Neural cell (in vitro differentiated cells): ENCODE data around the gene FCER2. TPM values are rescaled to one million over a fixed set of nuclear protein-coding genes. Genes with fewer than 3 reads are reported as not detected.

Experiments used
- H2AFZ ChIP-seq: fragments of 200-600, 300-800 bp; sonication (generic), shearing (Covaris generic); 2 replicates; pipeline ENCODE4 v1.6.0; 2014; ENCODE audit warnings: low read depth, mild to moderate bottlenecking, antibody characterized with exemption, low read length, moderate library complexity
- H3F3A ChIP-seq: fragments of 200-600 bp; shearing (Covaris generic); 2 replicates; pipeline ENCODE4 v1.6.1; 2016; ENCODE audit warnings: mild to moderate bottlenecking, moderate library complexity, mixed read lengths, antibody characterized with exemption, low read length; ENCODE audit not compliant: insufficient read depth, poor library complexity, severe bottlenecking
- H3K27ac ChIP-seq: fragments of 200-600, 300-800 bp; sonication (generic), shearing (Covaris generic); 2 replicates; pipeline ENCODE4 v1.5.1; 2014; ENCODE audit warnings: mild to moderate bottlenecking, low read length, moderate library complexity
- H3K27me3 ChIP-seq: fragments of 300-800, 200-600 bp; sonication (generic), shearing (Covaris generic); 2 replicates; pipeline ENCODE4 v1.6.0; 2014; ENCODE audit warnings: mild to moderate bottlenecking, low read depth, low read length, moderate library complexity; ENCODE audit not compliant: insufficient read depth
- H3K36me3 ChIP-seq: fragments of 300-800, 200-600 bp; sonication (generic), shearing (Covaris generic); 2 replicates; pipeline ENCODE4 v1.5.1; 2014; ENCODE audit warnings: mild to moderate bottlenecking, antibody characterized with exemption, low read length, moderate library complexity; ENCODE audit not compliant: insufficient read depth
- H3K4me2 ChIP-seq: fragments of 300-800, 200-600 bp; sonication (generic), shearing (Covaris generic); 2 replicates; pipeline ENCODE4 v1.6.0; 2014; ENCODE audit warnings: mild to moderate bottlenecking, low read length
- H3K4me3 ChIP-seq: fragments of 300-800, 200-600 bp; sonication (generic), shearing (Covaris generic); 2 replicates; pipeline ENCODE4 v1.5.1; 2014; ENCODE audit warnings: mild to moderate bottlenecking, low read length, moderate library complexity
- H3K79me2 ChIP-seq: fragments of 200-600 bp; shearing (Covaris generic); replicated peaks from 2 replicates; pipeline ENCODE4 v1.6.0; 2014; ENCODE audit warnings: mild to moderate bottlenecking, low read length, moderate library complexity; ENCODE audit not compliant: insufficient read depth
- H3K9ac ChIP-seq: fragments of 300-800, 200-600 bp; sonication (generic), shearing (Covaris generic); 2 replicates; pipeline ENCODE4 v1.6.1; 2016; ENCODE audit warnings: mild to moderate bottlenecking, low read length, mixed read lengths
- H3K9me2 ChIP-seq: fragments of 200-600 bp; shearing (Covaris generic); 2 replicates; pipeline ENCODE4 v1.6.1; 2016; ENCODE audit warnings: mild to moderate bottlenecking, low read length, mixed read lengths; ENCODE audit not compliant: insufficient read depth
- H3K9me3 ChIP-seq: fragments of 200-600, 300-800 bp; sonication (generic), shearing (Covaris generic); 2 replicates; pipeline ENCODE4 v1.6.1; 2016; ENCODE audit warnings: mild to moderate bottlenecking, mixed run types, low read length, moderate library complexity, mixed read lengths
- H4K20me1 ChIP-seq: fragments of 200-600 bp; shearing (Covaris generic); 2 replicates; pipeline ENCODE4 v1.6.1; 2016; ENCODE audit warnings: mild to moderate bottlenecking, mixed run types; ENCODE audit not compliant: insufficient read depth
- CTCF ChIP-seq: fragments of 450-650 bp; IDR thresholded peaks from 2 replicates; pipeline ENCODE4 v1.5.1; 2014; ENCODE audit warnings: antibody characterized with exemption, mild to moderate bottlenecking, moderate library complexity; ENCODE audit not compliant: poor library complexity, severe bottlenecking
- EP300 ChIP-seq: fragments of 450-650 bp; conservative IDR thresholded peaks from 2 replicates; pipeline ENCODE4 v1.6.1; 2014; ENCODE audit warnings: antibody characterized with exemption, mild to moderate bottlenecking, moderate library complexity; ENCODE audit not compliant: poor library complexity, severe bottlenecking
- EZH2 ChIP-seq: fragments of 200-600, 300-800 bp; shearing (Covaris generic), sonication (generic); IDR thresholded peaks from 2 replicates; pipeline ENCODE4 v1.6.1; 2014; ENCODE audit warnings: antibody characterized with exemption, low read length, borderline replicate concordance, mild to moderate bottlenecking; ENCODE audit not compliant: insufficient read depth, poor library complexity, severe bottlenecking
- MXI1 ChIP-seq: fragments of 450-650 bp; conservative IDR thresholded peaks from 2 replicates; pipeline ENCODE4 v1.6.1; 2014; ENCODE audit warnings: antibody characterized with exemption, mild to moderate bottlenecking; ENCODE audit not compliant: poor library complexity, severe bottlenecking
- POLR2AphosphoS5 ChIP-seq: IDR thresholded peaks from 2 replicates; pipeline ENCODE4 v1.6.1; 2012
- RAD21 ChIP-seq: fragments of 450-650 bp; conservative IDR thresholded peaks from 2 replicates; pipeline ENCODE4 v1.6.1; 2014; ENCODE audit warnings: antibody characterized with exemption, mild to moderate bottlenecking, moderate library complexity
- SMC3 ChIP-seq: fragments of 450-650 bp; conservative IDR thresholded peaks from 2 replicates; pipeline ENCODE4 v1.6.1; 2014; ENCODE audit warnings: antibody characterized with exemption, mild to moderate bottlenecking, moderate library complexity; ENCODE audit not compliant: poor library complexity
- TAF1 ChIP-seq: IDR thresholded peaks from 2 replicates; pipeline ENCODE4 v1.6.1; 2012; ENCODE audit warnings: low read depth
- polyA plus RNA-seq: library from polyadenylated mRNA; depleted of rRNA; stranded (reverse); fragments of >200 nt; gene quantifications from 2 replicates; pipeline ENCODE4 v1.2.3, GENCODE V29; 2014
- TF ChIP-seq, protein P1 (sequence below): IDR thresholded peaks from 2 replicates; pipeline ENCODE4 v1.6.1; 2012; ENCODE audit warnings: borderline replicate concordance

The FCER2 gene
- polyA plus RNA-seq, 1 donor from 2014 or later: not detected

DNA sequence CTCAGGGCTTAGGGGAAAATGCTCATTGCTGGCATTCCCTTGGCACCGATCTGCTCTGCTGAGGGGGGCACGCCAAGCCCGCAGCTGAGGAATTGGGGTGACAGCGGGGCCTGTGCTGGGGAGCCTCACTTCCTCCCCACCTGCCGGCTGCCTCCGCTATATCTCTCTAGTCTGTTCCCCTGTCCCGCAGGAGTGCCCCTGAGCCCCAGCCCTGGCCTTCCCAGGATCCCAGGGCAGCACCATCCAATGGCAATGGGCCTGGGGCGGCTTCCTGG, 55.6 kb downstream of the FCER2 start:
- H3K27ac ChIP-seq: no peak overlapping the region
- H3K9me2 ChIP-seq: no peaks in the 10 kb centered on the region
- H3K36me3 ChIP-seq: no peaks in the 10 kb centered on the region
- TF ChIP-seq RAD21 (no peak), TAF1 (no peak), SMC3 (no peak), CTCF (no peak), MXI1 (no peak), POLR2AphosphoS5 (no peak), EP300 (no peak), EZH2 (no peak)
- TF ChIP-seq, protein P1, sequence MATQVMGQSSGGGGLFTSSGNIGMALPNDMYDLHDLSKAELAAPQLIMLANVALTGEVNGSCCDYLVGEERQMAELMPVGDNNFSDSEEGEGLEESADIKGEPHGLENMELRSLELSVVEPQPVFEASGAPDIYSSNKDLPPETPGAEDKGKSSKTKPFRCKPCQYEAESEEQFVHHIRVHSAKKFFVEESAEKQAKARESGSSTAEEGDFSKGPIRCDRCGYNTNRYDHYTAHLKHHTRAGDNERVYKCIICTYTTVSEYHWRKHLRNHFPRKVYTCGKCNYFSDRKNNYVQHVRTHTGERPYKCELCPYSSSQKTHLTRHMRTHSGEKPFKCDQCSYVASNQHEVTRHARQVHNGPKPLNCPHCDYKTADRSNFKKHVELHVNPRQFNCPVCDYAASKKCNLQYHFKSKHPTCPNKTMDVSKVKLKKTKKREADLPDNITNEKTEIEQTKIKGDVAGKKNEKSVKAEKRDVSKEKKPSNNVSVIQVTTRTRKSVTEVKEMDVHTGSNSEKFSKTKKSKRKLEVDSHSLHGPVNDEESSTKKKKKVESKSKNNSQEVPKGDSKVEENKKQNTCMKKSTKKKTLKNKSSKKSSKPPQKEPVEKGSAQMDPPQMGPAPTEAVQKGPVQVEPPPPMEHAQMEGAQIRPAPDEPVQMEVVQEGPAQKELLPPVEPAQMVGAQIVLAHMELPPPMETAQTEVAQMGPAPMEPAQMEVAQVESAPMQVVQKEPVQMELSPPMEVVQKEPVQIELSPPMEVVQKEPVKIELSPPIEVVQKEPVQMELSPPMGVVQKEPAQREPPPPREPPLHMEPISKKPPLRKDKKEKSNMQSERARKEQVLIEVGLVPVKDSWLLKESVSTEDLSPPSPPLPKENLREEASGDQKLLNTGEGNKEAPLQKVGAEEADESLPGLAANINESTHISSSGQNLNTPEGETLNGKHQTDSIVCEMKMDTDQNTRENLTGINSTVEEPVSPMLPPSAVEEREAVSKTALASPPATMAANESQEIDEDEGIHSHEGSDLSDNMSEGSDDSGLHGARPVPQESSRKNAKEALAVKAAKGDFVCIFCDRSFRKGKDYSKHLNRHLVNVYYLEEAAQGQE: no peak
- H3K27me3 ChIP-seq: peaks cover 3% of the 10 kb centered on the region
- no peaks in the 10 kb centered on the region for H4K20me1 ChIP-seq
- no peak overlapping the region for H3K9ac ChIP-seq
- no peaks in the 10 kb centered on the region for H3K79me2 ChIP-seq
- no peak overlapping the region for H3K4me2 ChIP-seq
- H3F3A ChIP-seq: no peaks in the 10 kb centered on the region
- H2AFZ ChIP-seq: no peak overlapping the region
- no peak overlapping the region for H3K4me3 ChIP-seq
- H3K9me3 ChIP-seq: no peaks in the 10 kb centered on the region

DNA sequence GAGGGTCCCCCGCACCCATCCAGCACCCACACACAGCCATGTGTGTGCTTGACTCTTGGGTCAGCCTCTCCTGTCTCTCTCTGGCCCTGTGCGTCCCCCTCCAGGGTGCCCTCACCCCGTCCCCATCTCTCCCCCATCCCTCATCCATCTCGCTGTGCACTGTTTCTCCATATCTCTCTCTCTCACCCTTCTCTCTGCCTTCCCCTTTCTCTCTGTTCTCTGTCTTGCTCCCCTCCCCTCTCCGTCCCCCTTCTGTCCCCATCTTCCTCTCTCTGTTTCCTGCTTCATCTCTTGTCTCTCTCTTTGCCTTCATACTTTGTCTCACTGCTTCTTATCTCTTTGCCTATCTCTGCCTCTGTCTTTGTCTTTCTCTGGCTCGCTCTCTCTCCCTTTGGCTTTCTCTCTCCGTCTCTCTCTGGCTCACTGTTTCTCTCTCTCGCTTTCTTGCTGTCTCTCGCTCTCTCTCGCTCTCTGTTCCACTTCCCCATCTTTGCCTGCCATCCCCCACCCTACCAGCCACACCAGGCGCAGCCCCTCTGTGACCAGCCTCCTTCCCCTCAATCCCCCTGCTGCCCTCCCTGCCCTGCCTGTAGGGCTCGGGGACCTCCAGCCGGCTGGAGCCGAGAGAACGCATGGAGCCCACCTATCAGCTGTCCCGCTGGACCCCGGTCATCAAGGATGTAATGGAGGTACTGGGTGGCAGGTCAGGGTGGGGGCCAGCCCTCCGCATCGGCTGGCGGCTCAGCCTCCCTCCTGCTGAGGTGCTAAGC, 56.1 kb downstream of the FCER2 start:
- Histone ChIP-seq H3K9ac (no peak overlapping the region), H4K20me1 (no peaks in the 10 kb centered on the region), H3K4me2 (no peak overlapping the region), H3K4me3 (no peak overlapping the region), H2AFZ (no peak overlapping the region), H3K9me3 (no peaks in the 10 kb centered on the region), H3K36me3 (no peaks in the 10 kb centered on the region), H3K27ac (no peak overlapping the region), H3K27me3 (no peaks in the 10 kb centered on the region), H3K9me2 (no peaks in the 10 kb centered on the region), H3F3A (no peaks in the 10 kb centered on the region), H3K79me2 (no peaks in the 10 kb centered on the region)
- no peak for TF ChIP-seq SMC3
- no peak for TF ChIP-seq EP300
- TF ChIP-seq TAF1: no peak
- no peak for TF ChIP-seq MXI1
- no peak for TF ChIP-seq EZH2
- TF ChIP-seq RAD21: no peak
- TF ChIP-seq CTCF: no peak
- TF ChIP-seq POLR2AphosphoS5: no peak
- TF ChIP-seq, protein P1: no peak
